ENCODE measurements around the gene RNF38.
"Not testable (repeated sequence)": the region's sequence is repeated elsewhere in the genome, so short reads cannot be mapped to it uniquely, and the experiment has no call there.

DNA sequence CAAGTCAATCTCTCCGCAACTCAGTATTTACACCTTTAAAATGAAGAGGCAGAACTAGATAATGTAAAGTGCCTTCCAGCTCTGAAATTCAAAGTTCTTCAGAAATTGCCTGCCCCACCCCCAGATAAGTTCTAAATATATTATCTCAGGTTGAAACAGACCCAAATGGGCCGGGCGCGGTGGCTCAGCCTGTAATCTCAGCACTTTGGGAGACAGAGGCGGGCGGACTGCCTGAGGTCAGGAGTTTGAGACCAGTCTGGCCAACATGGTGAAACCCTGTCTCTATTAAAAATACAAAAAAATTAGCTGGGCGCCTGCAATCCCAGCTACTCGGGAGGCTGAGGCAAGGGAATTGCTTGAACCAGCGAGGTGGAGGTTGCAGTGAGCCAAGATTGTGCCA lies 48.5 kb upstream of the RNF38 start:
- TF ChIP-seq POLR2A, POLR2AphosphoS5, SPI1 (IDR thresholded peaks at IDR 0.05; ENCODE audit: low read depth, low read length): not testable (repeated sequence)
